EH (cell line): ENCODE measurements around the gene EVI5.
A peak's percentile ranks its signal among the peaks of the same experiment; 100 is the strongest.
"Not testable (repeated sequence)": the region's sequence is repeated elsewhere in the genome, so short reads cannot be mapped to it uniquely, and the experiment has no call there.

ENCODE experiments used
- DNase-seq: peaks from one replicate; pipeline ENCODE4 v3.0.0-alpha.2; 2015; ENCODE audit warnings: low read depth

EVI5 gene

GRCh38 chr1:92747735-92748134 is 37.2 kb downstream of the EVI5 start:
- peak; percentile 48 for DNase-seq

- DNase-seq, result not testable (repeated sequence)
Measured at GRCh38 chr1:92746255-92746654, 38.7 kb downstream of the EVI5 start.

- DNase-seq, result no peak
Measured at GRCh38 chr1:92743221-92743620, 41.7 kb downstream of the EVI5 start.

GRCh38 chr1:92739669-92740524 is 45.0 kb downstream of the EVI5 start:
- no peak for DNase-seq

- peak; percentile 19 for DNase-seq
Measured at GRCh38 chr1:92736395-92736794, 48.5 kb downstream of the EVI5 start.

- no peak for DNase-seq
Measured at GRCh38 chr1:92730476-92730875, 54.4 kb downstream of the EVI5 start.

GRCh38 chr1:92728697-92729096 is 56.2 kb downstream of the EVI5 start:
- DNase-seq, result peak; percentile 21

- DNase-seq, result peak; percentile 13
Measured at GRCh38 chr1:92723713-92724112, 61.2 kb downstream of the EVI5 start.

GRCh38 chr1:92721886-92722285 is 63.0 kb downstream of the EVI5 start:
- no peak for DNase-seq

- DNase-seq, result not testable (repeated sequence)
Measured at GRCh38 chr1:92721157-92721556, 63.8 kb downstream of the EVI5 start.

- DNase-seq, result not testable (repeated sequence)
Measured at GRCh38 chr1:92715476-92715951, 69.4 kb downstream of the EVI5 start.

GRCh38 chr1:92713939-92714338 is 71.0 kb downstream of the EVI5 start:
- DNase-seq, result no peak

GRCh38 chr1:92711473-92712165 is 73.3 kb downstream of the EVI5 start:
- DNase-seq, result no peak

- DNase-seq, result peak; percentile 68
Measured at GRCh38 chr1:92709738-92710137, 75.2 kb downstream of the EVI5 start.

- no peak for DNase-seq
Measured at GRCh38 chr1:92708368-92708950, 76.4 kb downstream of the EVI5 start.

- DNase-seq, result no peak
Measured at GRCh38 chr1:92707709-92708108, 77.2 kb downstream of the EVI5 start.

- DNase-seq, result no peak
Measured at GRCh38 chr1:92707292-92707691, 77.6 kb downstream of the EVI5 start.

- no peak for DNase-seq
Measured at GRCh38 chr1:92705446-92705845, 79.5 kb downstream of the EVI5 start.

- DNase-seq, result no peak
Measured at GRCh38 chr1:92701147-92701546, 83.8 kb downstream of the EVI5 start.

GRCh38 chr1:92698932-92699331 is 86.0 kb downstream of the EVI5 start:
- no peak for DNase-seq

GRCh38 chr1:92695104-92695503 is 89.8 kb downstream of the EVI5 start:
- DNase-seq, result no peak

GRCh38 chr1:92691925-92692324 is 93.0 kb downstream of the EVI5 start:
- DNase-seq, result no peak
